NOMO-1 treated with DMSO at 0.1 percent for 48 hours (cell line): Measurements from ENCODE around the gene HGFAC.

ENCODE experiments used
- DNase-seq: peaks from one replicate; lab custom pipeline; 2025; ENCODE audit not compliant: unreplicated experiment; lab: John Stamatoyannopoulos, UW

HGFAC gene

DNA sequence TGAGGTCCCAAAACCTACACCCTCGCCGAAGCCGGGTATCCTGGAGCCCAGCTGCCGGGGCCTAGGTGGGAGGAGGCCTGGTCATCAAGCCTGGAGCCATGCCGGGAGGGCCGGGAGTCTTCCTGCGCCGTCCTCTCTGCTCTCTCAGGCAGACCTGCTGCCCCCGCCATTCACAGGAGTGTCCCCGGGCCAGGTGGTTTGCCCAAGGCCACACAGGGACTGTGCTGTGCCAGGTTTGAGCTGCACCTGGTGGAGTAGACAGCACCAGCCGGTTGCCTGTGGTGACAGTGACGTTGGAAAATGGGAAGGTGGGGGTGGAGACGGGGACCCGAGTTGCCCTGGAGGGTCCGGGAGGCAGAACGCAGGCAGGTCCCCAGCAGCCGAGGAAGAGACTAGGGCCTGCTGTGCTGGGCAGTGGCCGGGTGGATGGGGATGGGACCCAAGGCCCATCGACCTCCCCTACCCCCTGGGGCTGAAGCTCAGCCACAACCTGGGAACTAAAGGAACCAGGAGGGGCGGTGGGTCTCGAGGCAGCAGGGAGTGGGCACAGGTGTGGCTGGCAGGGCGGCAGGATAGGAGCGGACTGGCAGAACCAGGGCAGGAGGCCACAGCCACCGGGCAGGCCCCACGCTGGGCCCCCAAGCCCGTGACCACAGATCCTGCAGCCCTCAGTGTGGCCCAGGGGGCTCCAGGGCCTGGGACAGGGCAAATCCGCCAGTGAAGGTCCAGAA, 30.8 kb downstream of the HGFAC start:
- DNase-seq: no peak

DNA sequence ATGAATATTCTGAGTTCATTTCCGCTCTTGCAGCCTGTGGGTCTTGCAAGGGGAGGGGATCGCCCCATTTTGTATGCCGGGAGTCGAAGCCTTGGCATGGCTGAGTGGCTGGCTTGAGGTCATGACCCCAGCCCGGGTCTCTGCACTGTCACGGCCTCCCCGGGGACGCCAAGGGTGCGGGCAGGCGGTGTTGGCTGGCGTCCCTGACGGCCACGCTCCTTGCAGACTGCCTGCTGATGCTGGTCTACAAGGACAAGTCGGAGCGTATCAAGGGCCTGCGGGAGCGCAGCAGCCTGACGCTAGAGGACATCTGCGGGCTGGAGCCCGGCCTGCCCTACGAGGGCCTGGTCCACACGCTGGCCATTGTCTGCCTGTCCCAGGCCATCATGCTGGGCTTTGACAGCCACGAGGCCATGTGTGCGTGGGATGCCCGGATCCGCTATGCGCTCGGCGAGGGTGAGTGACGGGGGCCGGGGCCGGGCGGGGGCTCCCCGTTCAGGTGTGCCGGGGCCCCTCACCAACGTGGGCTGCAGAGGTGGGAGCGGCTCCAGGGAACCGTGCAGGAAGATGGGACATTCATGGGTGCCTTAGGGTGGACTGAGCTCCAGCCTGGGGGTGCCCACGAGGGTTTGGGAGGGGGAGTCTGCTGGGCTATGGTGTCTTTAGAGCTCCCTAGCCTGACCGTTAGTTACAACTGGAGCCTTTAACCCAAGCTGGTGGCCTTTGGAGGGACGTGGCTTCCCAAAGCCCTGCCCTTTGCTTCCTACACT, 31.6 kb downstream of the HGFAC start:
- DNase-seq: no peak

DNA sequence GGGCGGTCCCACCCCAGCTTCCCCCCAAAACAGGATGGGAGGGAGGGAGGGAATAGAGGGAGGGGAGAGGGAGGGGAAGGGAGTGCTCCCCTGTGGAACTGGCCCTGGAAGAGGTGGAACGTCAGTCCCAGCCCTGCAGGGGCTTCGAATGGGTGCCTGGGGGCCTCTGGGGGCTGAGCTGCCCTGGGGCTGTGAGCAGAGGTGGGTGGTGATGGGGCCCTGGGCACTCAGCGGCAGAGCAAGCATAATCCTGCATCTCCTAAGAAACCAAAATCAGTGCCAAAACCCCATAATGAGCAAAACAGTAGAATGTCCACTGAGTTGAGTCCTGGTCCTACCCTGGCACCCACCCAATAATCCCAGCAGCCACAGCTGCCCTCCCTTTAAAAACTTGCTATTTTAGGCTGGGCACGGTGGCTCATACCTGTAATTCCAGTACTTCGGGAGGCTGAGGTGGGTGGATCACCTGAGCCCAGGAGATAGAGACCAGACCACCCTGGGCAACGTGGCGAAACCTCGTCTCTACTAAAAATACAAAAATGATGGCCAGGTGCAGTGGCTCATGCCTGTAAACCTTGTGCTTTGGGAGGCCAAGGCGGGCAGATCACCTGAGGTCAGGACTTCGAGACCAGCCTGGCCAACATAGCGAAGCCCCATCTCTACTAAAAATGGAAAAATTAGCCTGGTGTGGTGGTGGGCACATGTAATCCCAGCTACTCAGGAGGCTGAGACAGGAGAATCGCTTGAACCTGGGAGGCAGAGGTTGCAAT, 32.4 kb downstream of the HGFAC start:
- no peak for DNase-seq

DNA sequence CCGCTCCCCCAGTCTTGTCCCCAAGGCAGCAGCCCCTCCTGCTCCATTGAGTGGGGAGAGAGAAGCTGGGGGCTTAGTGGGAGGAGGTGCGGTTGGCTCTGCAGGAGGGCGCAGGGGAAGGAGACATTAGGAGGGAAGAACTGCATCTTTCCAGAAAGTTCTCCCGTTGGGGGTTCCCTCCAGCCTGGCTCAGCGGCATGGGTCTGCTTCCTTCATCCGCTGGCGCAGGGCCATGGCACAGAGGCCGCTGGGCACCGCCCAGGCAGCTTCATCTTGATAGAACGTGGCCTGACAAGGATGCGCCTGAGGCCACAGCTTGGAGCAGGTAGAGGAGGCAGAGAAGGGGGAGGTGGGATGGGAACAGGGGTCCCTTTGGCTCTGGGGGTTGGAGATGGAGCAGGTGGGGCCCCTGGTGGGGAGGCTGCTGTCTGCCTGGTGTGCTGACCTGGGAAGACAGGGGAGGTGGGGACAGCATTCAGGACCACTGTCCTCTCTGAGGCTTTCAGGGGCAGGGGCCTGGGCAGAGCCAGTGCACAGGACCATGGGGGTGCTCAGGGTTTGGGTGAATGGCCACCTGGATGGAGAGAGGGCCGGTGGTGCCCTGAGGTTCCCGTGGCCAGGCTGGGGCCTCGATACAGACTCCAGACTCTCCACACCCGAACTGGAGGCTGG, 33.4 kb downstream of the HGFAC start:
- no peak for DNase-seq

DNA sequence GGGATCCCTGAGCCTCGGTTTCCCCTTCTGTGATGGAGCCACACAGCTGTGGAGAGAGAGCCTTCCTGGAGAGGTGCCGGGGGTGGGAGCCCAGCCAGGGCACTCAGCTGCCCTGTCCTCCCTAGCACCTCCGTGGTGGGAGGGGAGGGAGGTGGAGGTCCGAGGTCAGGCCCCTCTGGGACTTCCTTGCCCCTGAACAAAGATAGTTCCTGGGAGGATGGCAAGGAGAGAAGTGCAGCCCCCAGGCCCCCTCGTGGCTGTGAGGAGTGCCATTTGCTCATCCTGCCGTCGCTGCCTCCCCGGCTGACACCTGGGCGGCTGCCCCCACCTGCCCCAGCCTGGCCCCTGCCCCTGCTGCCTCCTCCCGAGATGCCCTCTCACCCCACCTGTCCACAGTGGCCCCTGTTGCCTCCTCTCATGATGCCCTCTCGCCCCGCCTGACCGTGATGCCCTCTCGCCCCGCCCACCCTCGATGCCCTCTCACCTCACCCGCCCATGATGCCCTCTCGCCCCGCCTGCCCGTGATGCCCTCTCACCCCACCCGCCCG, 34.0 kb downstream of the HGFAC start:
- DNase-seq: no peak

DNA sequence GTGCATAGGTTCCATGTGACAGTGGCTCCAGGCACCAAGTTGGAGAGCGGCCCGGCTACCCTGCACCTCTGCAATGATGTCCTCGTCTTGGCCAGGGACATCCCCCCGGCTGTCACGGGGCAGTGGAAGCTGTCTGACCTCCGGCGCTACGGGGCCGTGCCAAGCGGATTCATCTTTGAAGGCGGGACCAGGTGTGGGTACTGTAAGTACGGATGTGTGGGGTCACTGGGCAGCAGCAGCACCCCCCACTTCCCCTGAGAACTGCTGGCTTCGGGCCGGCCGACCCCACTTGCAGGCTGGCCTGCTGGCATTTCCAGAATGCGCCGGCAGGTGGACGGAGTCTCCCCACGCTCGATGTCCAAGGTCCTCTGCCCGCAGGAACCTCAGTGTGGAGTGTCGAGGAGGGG, 34.6 kb downstream of the HGFAC start:
- DNase-seq: no peak

DNA sequence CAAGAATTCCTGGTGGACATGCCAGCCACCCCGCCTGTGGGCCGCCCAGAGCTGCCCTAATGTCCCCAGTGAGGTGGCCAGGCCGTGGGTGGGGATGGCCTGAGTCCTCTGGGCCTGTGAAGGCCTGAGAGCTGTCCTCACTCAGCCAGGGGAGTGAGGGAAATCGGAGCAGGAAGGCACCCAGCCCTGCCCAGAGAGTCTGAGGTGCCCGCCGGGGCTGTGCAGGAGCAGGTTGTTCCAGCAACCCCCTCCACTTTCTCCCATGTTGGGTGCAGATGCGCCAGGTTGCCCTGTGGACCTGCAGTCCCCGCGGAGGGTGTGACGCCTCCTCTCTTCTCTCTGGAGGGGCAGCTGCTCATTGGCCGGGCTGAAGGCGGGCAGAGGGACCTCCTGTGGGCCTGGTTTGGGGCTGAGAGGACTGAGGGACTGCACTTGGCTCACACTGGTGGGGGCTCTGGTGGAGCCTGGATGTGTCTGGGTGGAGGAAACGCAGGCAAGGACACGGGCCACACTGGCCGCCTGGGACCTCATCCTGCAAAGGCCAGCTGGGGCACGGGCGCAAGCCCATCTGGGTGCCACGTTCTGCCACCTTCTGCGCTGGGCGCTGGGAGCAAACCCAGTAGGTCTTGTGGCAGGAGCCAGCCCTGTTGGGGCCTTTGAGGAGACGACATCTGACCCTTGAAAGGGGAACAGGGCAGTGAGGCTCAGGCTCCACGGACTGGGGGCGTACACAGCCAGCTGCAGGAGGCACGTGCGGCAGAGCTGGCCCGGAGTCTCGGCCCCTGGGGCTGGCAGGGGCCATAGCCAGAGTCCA, 35.4 kb downstream of the HGFAC start:
- no peak for DNase-seq

DNA sequence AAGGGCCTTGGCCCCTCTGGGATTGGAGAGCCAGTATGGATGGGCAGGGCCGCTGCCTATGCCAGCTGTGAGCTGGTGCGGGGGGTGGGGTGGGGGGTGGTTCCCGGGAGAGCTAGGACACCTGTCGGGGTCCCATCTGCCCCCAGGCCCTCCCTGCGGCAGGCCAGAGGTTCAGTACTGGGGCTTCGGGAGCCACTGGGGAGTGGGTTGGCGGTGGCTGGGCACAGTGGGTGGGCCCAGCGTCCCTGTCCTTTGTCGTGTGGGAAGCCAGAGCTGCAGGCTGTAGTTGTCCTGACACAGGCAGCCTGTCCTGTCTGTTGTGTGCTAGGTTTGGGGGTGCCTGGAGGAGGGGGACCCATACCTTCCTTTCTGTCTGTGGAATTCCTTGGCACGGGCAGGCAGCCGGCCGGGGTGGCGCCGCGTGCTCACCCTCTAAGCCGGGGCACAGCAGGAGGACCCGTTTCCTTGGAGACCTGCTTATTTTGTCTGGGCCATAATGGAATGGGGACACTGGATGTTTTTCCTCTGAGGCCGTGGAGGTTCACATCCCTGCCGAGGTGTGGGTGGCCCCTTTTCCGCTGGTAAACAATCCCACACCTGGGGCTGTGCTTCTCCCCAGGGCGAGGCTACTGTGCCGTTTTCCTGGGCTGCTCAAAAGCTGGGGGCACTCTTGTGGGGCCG, 36.1 kb downstream of the HGFAC start:
- DNase-seq: no peak

DNA sequence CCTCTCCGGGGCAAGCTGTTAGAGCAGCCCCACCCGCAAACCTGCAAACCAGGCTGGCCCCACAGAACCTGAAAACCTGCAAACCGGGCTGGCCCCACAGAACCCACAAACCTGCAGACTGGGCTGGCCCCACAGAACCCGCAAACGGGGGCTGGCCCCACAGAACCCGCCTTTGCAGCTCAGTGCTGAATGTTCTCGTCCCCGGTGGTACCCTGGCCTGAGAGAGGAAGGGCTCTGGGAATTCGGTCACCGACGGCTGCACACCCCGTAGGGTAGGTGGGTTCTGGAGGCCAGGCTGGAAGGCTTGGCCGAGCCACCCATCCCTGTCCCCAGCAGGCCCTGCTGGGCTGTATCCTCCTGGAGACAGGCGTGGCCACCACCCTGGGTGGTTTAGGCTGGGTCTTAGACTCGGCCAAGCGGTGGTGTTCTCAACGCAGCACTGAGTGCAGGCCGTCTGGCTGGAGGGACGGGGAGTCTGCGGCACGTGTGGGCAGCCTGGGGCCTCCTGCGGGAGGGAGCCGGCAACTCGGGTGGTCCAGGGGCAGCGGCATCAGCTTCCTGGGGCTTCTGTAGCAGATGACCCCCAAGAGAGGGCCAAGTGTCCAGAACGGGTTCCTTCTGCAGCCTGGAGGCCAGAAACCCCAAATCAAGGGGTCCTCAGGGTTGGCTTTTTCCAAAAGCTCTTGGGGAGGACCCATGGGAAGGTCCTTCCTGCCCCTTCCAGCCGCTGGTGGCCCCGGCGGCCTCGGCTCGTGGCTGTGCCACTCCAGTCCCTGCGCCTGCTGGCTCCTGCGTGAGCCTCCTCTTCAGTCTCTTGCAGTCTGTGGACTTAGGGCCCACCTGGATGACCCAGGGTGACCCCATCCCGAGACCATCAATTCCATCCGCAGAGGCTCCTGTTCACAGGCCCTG, 36.9 kb downstream of the HGFAC start:
- no peak for DNase-seq

DNA sequence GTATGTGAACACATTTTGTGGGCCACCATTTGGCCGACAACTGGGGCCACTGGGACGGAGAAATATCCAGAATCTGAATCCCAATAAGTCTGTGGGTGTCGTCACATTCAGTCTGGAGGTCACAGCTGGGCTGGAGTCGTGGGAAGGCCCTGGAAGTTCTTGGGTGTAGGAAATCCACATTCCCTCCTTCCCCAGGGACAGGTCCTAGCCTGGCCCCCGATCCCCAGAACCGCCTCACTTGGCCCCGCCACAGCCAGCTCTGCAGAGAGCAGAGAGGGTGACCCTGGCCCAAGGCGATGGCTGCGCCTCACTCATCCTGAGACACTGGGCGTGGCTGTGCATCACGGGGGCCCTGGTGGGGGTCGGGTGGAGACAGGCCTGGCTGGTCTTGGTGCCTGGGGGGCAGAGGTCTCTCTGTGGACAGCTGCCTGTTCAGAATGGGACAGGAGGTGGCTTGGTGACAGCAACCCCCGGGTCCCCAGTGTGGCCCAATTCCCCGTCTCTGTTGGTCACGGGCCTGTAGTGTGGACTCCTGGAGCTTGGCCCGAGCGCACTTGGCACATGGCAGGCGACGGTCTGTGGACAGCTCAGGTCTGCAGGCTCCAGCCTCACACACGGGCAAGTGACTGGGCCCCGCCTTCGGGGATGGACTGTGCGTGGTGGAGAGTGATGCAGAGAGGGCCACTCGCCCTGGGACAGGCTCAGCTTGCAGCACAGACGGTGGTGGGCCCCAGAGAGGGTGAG, 37.8 kb downstream of the HGFAC start:
- no peak for DNase-seq

DNA sequence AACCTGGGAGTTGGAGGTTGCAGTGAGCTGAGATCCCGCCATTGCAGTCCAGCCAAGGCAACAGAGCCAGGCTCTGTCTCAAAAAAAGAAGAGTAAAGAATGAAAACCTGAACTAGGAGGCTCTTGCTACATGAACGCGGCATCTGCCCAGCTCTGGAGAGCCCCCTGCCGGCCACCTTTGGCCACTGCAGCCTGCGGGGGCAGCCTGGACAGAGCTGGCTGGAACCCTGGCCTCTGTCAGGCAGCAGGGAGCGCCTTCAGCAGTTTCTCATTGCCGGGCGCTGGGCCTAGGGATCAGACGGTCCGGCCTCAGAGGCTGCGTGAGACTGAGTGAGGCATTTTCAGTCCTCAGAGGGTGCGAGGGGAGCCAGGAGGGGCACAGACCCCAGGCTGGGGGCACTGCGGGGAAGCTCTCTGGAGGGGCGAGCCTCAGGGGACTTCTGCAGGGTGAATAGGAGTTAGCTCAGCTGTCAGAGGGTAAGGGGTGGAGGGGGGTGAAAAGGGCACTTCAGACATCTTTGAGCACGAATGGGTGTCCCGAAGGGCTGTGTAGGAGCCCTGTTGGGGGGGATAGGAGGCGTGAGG, 38.9 kb downstream of the HGFAC start:
- DNase-seq: peak; percentile 69

DNA sequence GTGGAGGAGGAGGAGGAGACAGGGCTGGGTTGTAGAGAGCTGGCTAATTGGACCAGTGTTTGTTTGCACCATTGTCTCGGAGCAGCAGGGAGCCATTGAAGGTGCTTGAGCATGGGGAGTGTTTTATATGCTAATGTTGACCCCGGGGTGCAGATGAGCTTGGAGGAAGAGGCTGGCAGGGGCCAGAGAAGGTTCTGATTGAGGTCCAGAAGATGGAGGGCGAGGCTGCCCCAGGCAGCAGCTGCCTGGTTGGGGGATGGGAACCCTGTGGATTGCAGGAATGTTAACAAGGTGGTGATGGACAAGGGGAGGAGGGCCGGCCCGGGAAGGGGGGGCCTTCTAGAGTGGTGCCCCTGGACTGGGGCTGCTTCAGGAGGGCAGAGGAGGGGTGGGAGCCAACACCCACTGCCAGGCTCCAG, 39.4 kb downstream of the HGFAC start:
- no peak for DNase-seq

DNA sequence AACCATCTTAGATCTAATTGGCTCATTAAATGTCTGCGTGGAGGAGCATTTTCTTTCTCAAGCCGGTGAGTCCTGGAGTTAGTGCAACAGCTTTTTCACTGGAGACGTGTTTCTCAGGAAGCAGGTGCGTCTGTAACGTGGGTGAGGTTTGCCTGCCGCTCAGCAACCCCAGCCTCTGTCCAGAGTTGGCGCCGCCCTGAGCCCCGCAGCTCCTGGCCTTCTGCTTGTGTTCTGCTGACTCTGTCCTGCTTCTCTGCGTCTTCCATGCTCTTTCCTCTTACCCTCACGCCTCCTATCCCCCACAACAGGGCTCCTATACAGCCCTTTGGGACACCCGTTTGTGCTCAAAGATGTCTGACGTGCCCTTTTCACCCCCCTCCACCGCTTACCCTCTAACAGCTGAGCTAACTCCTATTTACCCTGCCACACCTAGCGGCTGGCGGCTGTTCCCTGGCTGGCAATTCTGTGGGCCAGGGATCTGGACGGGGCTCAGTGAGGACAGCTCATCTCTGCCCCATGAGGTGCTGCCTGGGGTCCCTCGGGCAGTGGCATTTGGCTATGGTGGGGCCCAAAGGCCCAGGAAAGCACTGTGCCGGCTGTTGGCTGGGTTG, 40.1 kb downstream of the HGFAC start:
- no peak for DNase-seq

DNA sequence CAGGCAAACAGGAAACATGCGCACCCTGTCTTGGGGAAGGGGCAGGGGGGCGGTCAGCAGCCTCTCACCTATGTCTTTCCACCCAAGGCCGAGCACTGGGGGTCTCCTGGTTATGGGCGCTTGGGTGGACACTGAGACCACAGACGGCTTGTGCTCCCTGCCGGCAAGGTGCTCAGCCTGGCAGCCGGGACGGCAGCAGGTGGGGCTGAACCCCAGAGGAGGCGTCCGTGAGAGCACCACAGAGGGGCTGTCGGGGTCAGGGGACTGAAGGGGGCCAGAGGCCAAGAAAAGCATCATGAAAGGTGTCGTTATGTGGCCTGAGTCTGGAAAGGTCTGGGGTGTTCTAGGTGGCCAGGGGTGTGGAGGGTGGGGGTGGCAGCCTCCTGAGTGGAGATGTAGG, 40.9 kb downstream of the HGFAC start:
- DNase-seq: no peak

DNA sequence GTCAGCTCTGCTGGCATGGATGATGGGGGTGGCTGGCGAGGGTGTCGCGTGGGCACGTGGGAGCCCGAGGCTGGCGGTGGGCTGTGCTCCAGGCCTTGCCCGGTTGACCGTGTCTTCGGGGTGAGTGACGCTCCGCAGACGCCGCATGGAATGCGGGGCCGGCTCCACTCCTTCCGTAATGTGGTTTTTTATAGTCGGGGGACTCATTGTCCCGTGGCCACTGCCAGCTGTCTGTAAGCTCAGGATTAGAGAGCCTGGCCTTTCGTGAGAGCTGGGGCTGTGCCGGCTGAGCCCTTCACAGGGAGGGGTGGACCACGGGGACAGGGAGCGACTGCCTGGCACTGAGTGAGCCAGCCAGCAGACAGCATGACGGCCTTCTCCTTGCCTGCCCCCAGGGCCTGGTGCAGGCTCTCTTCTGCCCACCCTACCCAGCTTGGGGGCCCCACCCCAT, 41.7 kb downstream of the HGFAC start:
- DNase-seq: no peak

DNA sequence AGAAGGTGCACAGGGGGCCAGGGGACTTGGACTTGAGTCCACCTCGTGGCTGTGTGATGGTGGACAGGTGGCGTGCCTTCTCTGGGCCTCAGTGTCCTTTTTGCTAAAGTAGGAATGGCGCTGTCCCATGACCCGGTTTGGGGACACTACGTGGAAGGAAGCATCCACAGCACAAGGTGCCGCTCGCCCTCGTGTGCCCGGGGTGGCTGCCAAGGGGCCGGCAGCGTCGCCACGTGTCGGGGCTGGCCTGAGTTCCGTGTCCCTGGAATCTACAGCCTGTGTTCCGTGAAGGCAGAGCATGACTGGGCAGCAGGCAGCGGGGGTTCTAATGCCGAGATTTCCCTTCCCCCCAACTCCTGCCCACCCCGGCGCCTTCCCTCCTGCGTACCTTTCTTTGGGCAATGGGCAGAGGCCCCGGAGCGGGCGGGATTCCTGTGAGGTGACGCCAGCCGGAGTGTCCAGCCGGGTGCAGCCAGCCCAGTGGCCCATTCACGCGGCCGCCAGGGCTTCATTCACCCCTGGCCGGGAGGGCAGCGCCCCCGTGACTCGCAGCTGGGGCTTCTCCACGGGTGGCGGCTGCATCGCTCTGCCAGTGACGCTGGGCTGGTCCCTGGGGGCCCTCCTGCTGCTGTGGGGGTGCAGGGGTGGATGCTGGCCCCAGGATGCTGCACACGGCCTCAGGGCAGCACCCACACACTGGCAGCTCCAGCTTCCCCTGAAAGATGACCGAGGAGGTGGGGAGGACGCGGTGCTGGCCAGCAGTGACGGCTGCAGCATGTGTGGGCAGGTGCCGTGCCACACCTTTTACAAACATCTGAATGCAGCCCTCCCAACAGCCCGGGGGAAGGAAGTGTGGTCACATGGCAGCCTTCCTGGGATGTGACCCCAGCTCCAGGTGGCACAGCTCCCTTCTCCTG, 42.5 kb downstream of the HGFAC start:
- peak; percentile 22 for DNase-seq
